B cell (primary cell): Measurements from ENCODE around the gene ZNF771. TPM values are rescaled to one million over a fixed set of nuclear protein-coding genes. Genes with fewer than 3 reads are reported as not detected.
A peak's percentile ranks its signal among the peaks of the same experiment; 100 is the strongest.

Experiments used
- ATAC-seq: fragments of 200-7000 bp; cut with Tn5 transposase; one replicate; pipeline ENCODE4 v1.10.0; 2021; ENCODE audit warnings: low read depth, mild to moderate bottlenecking, moderate number of reproducible peaks, moderate library complexity
- CTCF ChIA-PET: fragments of 350-600 bp; sonication (Branson Sonifier 250); formaldehyde crosslinking; loops from one replicate; lab custom pipeline; 2021; ENCODE audit warnings: antibody characterized with exemption, inconsistent platforms; lab: Charles Lee
- POLR2A ChIA-PET: fragments of 350-600 bp; sonication (Branson Sonifier 250); formaldehyde crosslinking; loops from one replicate; lab custom pipeline; 2021; ENCODE audit warnings: antibody characterized with exemption; lab: Charles Lee
- DNase-seq: peaks from one replicate; pipeline ENCODE4 v3.0.0; 2013
- H2AFZ ChIP-seq: 2 replicates; pipeline ENCODE4 v1.6.1; 2012; ENCODE audit warnings: mild to moderate bottlenecking, low read depth, low read length; ENCODE audit not compliant: insufficient read depth, poor library complexity, severe bottlenecking
- H3K27ac ChIP-seq, 2 donors: 1 replicate in 1 of 2; 2 replicates in 1 of 2; pipeline ENCODE4 v1.5.1; 2012 to 2013; ENCODE audit warnings: low read length in 2 of 2, mild to moderate bottlenecking in 2 of 2, moderate library complexity in 1 of 2
- H3K27me3 ChIP-seq, 4 experiments: fragments of 200-600 bp in 1 of 4; sonication (generic) in 1 of 4; replicated peaks in 1 of 4; 1 replicate in 2 of 4; 2 replicates in 2 of 4; pipeline versions ENCODE4 v1.6.1 to v1.7.0; 2013 to 2016; ENCODE audit warnings: low read length in 3 of 4, mild to moderate bottlenecking in 2 of 4, mixed read lengths in 1 of 4, moderate library complexity in 1 of 4; ENCODE audit not compliant: insufficient read depth in 4 of 4, control insufficient read depth in 3 of 4; ENCODE audit errors: control extremely low read depth in 1 of 4
- H3K36me3 ChIP-seq, 2 experiments: replicated peaks in 1 of 2; 1 replicate in 1 of 2; 2 replicates in 1 of 2; pipeline versions ENCODE4 v1.6.1 to v1.7.1; 2013; ENCODE audit warnings: low read length in 1 of 2; ENCODE audit not compliant: insufficient read depth in 2 of 2, control insufficient read depth in 1 of 2; ENCODE audit errors: control extremely low read depth in 1 of 2, extremely low read depth in 1 of 2
- H3K4me1 ChIP-seq, 2 donors: fragments of 200-600 bp in 1 of 2; sonication (generic) in 1 of 2; 1 replicate in 1 of 2; 2 replicates in 1 of 2; pipeline versions ENCODE4 v1.5.1 to v1.6.1; 2013 to 2017; ENCODE audit warnings: low read length in 2 of 2; ENCODE audit not compliant: control insufficient read depth in 2 of 2, insufficient read depth in 2 of 2
- H3K4me2 ChIP-seq: replicated peaks from 2 replicates; pipeline ENCODE3; 2012; ENCODE audit warnings: mild to moderate bottlenecking, low read depth, low read length; ENCODE audit not compliant: poor library complexity, severe bottlenecking
- H3K4me3 ChIP-seq, 5 experiments: fragments of 200-600 bp in 1 of 5; sonication (generic) in 1 of 5; 1 replicate in 3 of 5; 2 replicates in 2 of 5; pipeline versions ENCODE4 v1.5.1 to v1.7.0; 2011 to 2016; ENCODE audit warnings: low read length in 4 of 5, mild to moderate bottlenecking in 4 of 5, low read depth in 2 of 5, control low read depth in 1 of 5, moderate library complexity in 1 of 5; ENCODE audit not compliant: insufficient read depth in 1 of 5; ENCODE audit errors: control extremely low read depth in 1 of 5, extremely low read depth in 1 of 5
- H3K79me2 ChIP-seq: fragments of 200-600 bp; sonication (generic); one replicate; pipeline ENCODE4 v1.6.0; 2016; ENCODE audit warnings: low read length; ENCODE audit not compliant: control insufficient read depth, insufficient read depth
- H3K9ac ChIP-seq: fragments of 200-600 bp; sonication (generic); 2 replicates; pipeline ENCODE4 v1.6.1; 2017; ENCODE audit warnings: mild to moderate bottlenecking, low read length, moderate library complexity
- H3K9me3 ChIP-seq, 3 donors: one replicate each; pipeline versions ENCODE4 v1.6.1 to v1.7.1; 2013; ENCODE audit warnings: low read length in 2 of 3; ENCODE audit not compliant: control insufficient read depth in 2 of 3, insufficient read depth in 1 of 3; ENCODE audit errors: control extremely low read depth in 1 of 3
- H4K20me1 ChIP-seq: 2 replicates; pipeline ENCODE4 v1.6.0; 2012; ENCODE audit warnings: mild to moderate bottlenecking, low read length; ENCODE audit not compliant: insufficient read depth, control insufficient read depth, poor library complexity, severe bottlenecking
- H3K27ac Mint-ChIP-seq: one replicate; pipeline ENCODE4 v1.8.0; 2021; ENCODE audit warnings: mixed read lengths
- H3K27me3 Mint-ChIP-seq: one replicate; pipeline ENCODE4 v1.8.0; 2021; ENCODE audit warnings: mixed read lengths
- H3K4me1 Mint-ChIP-seq: one replicate; pipeline ENCODE4 v1.8.0; 2021; ENCODE audit warnings: mixed read lengths
- H3K4me3 Mint-ChIP-seq: one replicate; pipeline ENCODE4 v1.8.0; 2021; ENCODE audit warnings: mixed read lengths
- H3K9me3 Mint-ChIP-seq: one replicate; pipeline ENCODE4 v1.8.0; 2022; ENCODE audit warnings: mixed read lengths; ENCODE audit not compliant: insufficient read depth
- CTCF ChIP-seq: fragments of 200-600 bp; IDR thresholded peaks from one replicate; pipeline ENCODE4 v1.8.0; 2022; ENCODE audit warnings: antibody characterized with exemption, mild to moderate bottlenecking
- EZH2 ChIP-seq: IDR thresholded peaks from 2 replicates; pipeline ENCODE4 v1.6.1; 2012; ENCODE audit warnings: borderline replicate concordance, low read depth, mild to moderate bottlenecking, moderate library complexity, low read length; ENCODE audit not compliant: insufficient read depth, poor library complexity, severe bottlenecking
- WGBS: methylation state at CpG from one replicate; pipeline ENCODE4 v1.1.5; 2013; ENCODE audit warnings: missing lambda C conversion rate; ENCODE audit not compliant: insufficient coverage; 5-methylcytosine and 5-hydroxymethylcytosine counted together
- intact Hi-C: fragments of 100-400 bp; cut with micrococcal nuclease; formaldehyde crosslinking; loops from one replicate; pipeline ENCODE4 v1.10.0; 2022
- polyA plus RNA-seq: library from polyadenylated mRNA; depleted of rRNA; stranded (reverse); fragments of >200 nt; gene quantifications from 2 replicates; pipeline ENCODE4 v1.2.3, GENCODE V29; 2012
- total RNA-seq, 2 donors: library from RNA; stranded (reverse); fragments of 120-200 nt in 1 of 2; gene quantifications; 1 replicate in 1 of 2; 2 replicates in 1 of 2; pipeline versions ENCODE4 v1.2.3 to v1.2.4, GENCODE V29; 2013 to 2022

The ZNF771 gene
- total and polyA plus RNA-seq, 2 donors (not counting 1 experiment from before 2014, with no cell fraction given), result 4.1 to 6.6 TPM

DNA sequence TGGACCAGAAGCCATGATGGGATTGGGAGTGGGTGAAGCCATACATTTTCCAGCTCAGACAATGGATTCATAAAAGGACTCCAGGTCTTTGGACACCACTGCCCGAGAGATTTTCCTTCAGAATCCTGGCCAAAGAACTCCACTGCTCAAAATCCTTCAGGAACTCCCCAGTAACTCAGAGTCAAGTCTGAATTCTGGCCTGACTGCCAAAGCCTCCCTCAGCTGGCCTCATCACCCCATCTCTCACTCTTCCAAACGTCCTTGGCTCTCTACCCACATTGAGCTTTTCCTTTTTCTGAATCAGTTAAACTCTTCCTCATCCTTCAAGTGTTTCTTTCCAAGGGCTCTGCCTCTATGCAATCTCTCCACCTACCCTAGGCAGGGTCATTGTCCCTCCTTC lies 23.9 kb upstream of the ZNF771 start:
- peak overlapping the region; percentile 18 for H3K4me2 ChIP-seq
- DNase-seq, result no peak
- H3K4me1 ChIP-seq, result peaks cover 28 to 51% of the 10 kb centered on the region in 2 donors
- no peaks in the 10 kb centered on the region for H3K27me3 ChIP-seq
- TF ChIP-seq CTCF, result no peak
- no peak for TF ChIP-seq EZH2
- intact Hi-C loops, result no loop called here
- no peaks in the 10 kb centered on the region for H3K9me3 ChIP-seq
- ATAC-seq, result no peak
- Mint-ChIP-seq H3K27me3 (no peaks in the 10 kb centered on the region), H3K4me1 (peaks cover 38% of the 10 kb centered on the region), H3K27ac (peak overlapping the region; percentile 98), H3K4me3 (peak overlapping the region; percentile 40), H3K9me3 (no peaks in the 10 kb centered on the region)
- H3K27ac ChIP-seq, result peak overlapping the region; percentile 72 to 100
- WGBS, result 83% methylated on average over 2 of the region's 2 CpGs
- POLR2A ChIA-PET, result interaction anchor here (1.7 to 2.6 kb wide), 4 partner anchors 12 to 200 kb away, joined by 6 to 51 read pairs (median 12); partner anchors contain the start of genes CORO1A, TBC1D10B, ZNF48 and ZNF771
- no peak overlapping the region for H3K9ac ChIP-seq
- H3K4me3 ChIP-seq, result no peak overlapping the region
- CTCF ChIA-PET, result interaction anchor here (0.8 to 2.3 kb wide), 9 partner anchors 9 to 291 kb away, joined by 3 to 18 read pairs (median 5); partner anchors contain the start of genes ZNF48 and ZNF771
- H3K79me2 ChIP-seq, result peaks cover 45% of the 10 kb centered on the region
- no peak overlapping the region for H2AFZ ChIP-seq
- no peaks in the 10 kb centered on the region for H4K20me1 ChIP-seq
- peaks cover 0 to 2% of the 10 kb centered on the region in 2 experiments for H3K36me3 ChIP-seq

GRCh38 chr16:30394592-30395154 lies 12.7 kb upstream of the ZNF771 start:
- ATAC-seq (no peak), DNase-seq (peak; percentile 20)
- WGBS, result 40% methylated on average over 20 of the region's 31 CpGs
- H3K9me3 Mint-ChIP-seq, result no peaks in the 10 kb centered on the region
- H3K27ac Mint-ChIP-seq, result peak overlapping the region; percentile 91
- H2AFZ ChIP-seq, result peak overlapping the region; percentile 95
- peaks cover 9 to 24% of the 10 kb centered on the region in 2 donors for H3K4me1 ChIP-seq
- peaks cover 19% of the 10 kb centered on the region for H3K4me1 Mint-ChIP-seq
- H3K27me3 Mint-ChIP-seq, result no peaks in the 10 kb centered on the region
- intact Hi-C loops, result loop anchor here (1.0 to 10.0 kb wide), 7 partner anchors 12 to 530 kb away; partner anchors contain the start of genes CD2BP2, CDIPT, SEPTIN1 and TBC1D10B
- peaks cover 19% of the 10 kb centered on the region for H3K79me2 ChIP-seq
- H3K9me3 ChIP-seq, result no peaks in the 10 kb centered on the region
- H3K4me3 ChIP-seq, result peak overlapping the region in 4 of 5 experiments; percentile 49 to 75 (median 66)
- ChIA-PET CTCF (interaction anchor here (0.5 to 5.0 kb wide), 11 partner anchors 11 to 433 kb away, joined by 3 to 65 read pairs (median 6); partner anchors contain the start of genes DCTPP1, SEPTIN1, TBC1D10B and TMEM219), POLR2A (interaction anchor here (0.5 to 4.7 kb wide), 12 partner anchors 12 to 498 kb away, joined by 3 to 51 read pairs (median 6); partner anchors contain the start of genes CD2BP2, SEPTIN1, TBC1D10B and ZNF771)
- peaks cover 0 to 16% of the 10 kb centered on the region in 2 experiments for H3K36me3 ChIP-seq
- H3K4me3 Mint-ChIP-seq, result peak overlapping the region; percentile 92
- H3K4me2 ChIP-seq, result peak overlapping the region; percentile 87
- no peaks in the 10 kb centered on the region for H3K27me3 ChIP-seq
- H3K9ac ChIP-seq, result peak overlapping the region; percentile 71
- TF ChIP-seq EZH2 (no peak), CTCF (no peak)
- peaks cover 23% of the 10 kb centered on the region for H4K20me1 ChIP-seq
- peak overlapping the region in 1 of 2 donors; percentile 64 for H3K27ac ChIP-seq
